Peyer's patch (tissue), 4 donors: Measurements from ENCODE around the gene CDK13.

ENCODE experiments used
- CTCF ChIP-seq, 6 experiments: fragments of 450-650 bp in 4 of 6; fragments of 200-600 bp in 2 of 6; sonication (generic) in 1 of 6; IDR thresholded peaks; one replicate each; pipeline ENCODE4 v1.5.1; 2017 to 2019; ENCODE audit warnings: antibody characterized with exemption in 6 of 6, mild to moderate bottlenecking in 3 of 6, moderate library complexity in 1 of 6
- POLR2A ChIP-seq, 2 donors: fragments of 450-650 bp; IDR thresholded peaks; one replicate each; pipeline ENCODE4 v1.5.1; 2017; ENCODE audit warnings: antibody characterized with exemption in 2 of 2, mild to moderate bottlenecking in 2 of 2, moderate library complexity in 2 of 2

- TF ChIP-seq CTCF (IDR thresholded peaks at IDR 0.05) (no peak), POLR2A (IDR thresholded peaks at IDR 0.05) (no peak)
Observed at GRCh38 chr7:39922580-39922979, 27.5 kb upstream of the CDK13 start.
